HG02588 (cell line): ENCODE results near the gene GALNT17.
"Not testable (repeated sequence)": the region's sequence is repeated elsewhere in the genome, so short reads cannot be mapped to it uniquely, and the experiment has no call there.

Experiments
- ATAC-seq: cut with Tn5 transposase; IDR thresholded peaks from one replicate; pipeline ENCODE4 v1.9.1; 2021; ENCODE audit warnings: mild to moderate bottlenecking, moderate library complexity; ENCODE audit not compliant: unreplicated experiment

Gene GALNT17

GRCh38 chr7:71543396-71543795 lies 411.5 kb downstream of the GALNT17 start:
- ATAC-seq = no peak

- no peak for ATAC-seq
Measured at GRCh38 chr7:71544816-71545215, 412.9 kb downstream of the GALNT17 start.

- ATAC-seq = no peak
Measured at GRCh38 chr7:71547426-71547825, 415.5 kb downstream of the GALNT17 start.

- no peak for ATAC-seq
Measured at GRCh38 chr7:71548746-71549145, 416.8 kb downstream of the GALNT17 start.

GRCh38 chr7:71553306-71553705 lies 421.4 kb downstream of the GALNT17 start:
- ATAC-seq = no peak

- no peak for ATAC-seq
Measured at GRCh38 chr7:71555758-71556157, 423.8 kb downstream of the GALNT17 start.

- ATAC-seq = no peak
Measured at GRCh38 chr7:71558806-71559613, 427.1 kb downstream of the GALNT17 start.

GRCh38 chr7:71560354-71560995 lies 428.5 kb downstream of the GALNT17 start:
- no peak for ATAC-seq

GRCh38 chr7:71563276-71563675 lies 431.3 kb downstream of the GALNT17 start:
- no peak for ATAC-seq

GRCh38 chr7:71566376-71566775 lies 434.4 kb downstream of the GALNT17 start:
- ATAC-seq = no peak

GRCh38 chr7:71566991-71567390 lies 435.0 kb downstream of the GALNT17 start:
- ATAC-seq = no peak

GRCh38 chr7:71574153-71574860 lies 442.4 kb downstream of the GALNT17 start:
- no peak for ATAC-seq

GRCh38 chr7:71580027-71580426 lies 448.1 kb downstream of the GALNT17 start:
- no peak for ATAC-seq

GRCh38 chr7:71584256-71584655 lies 452.3 kb downstream of the GALNT17 start:
- no peak for ATAC-seq

- no peak for ATAC-seq
Measured at GRCh38 chr7:71591876-71592275, 459.9 kb downstream of the GALNT17 start.

- ATAC-seq = not testable (repeated sequence)
Measured at GRCh38 chr7:71592388-71592787, 460.4 kb downstream of the GALNT17 start.

- ATAC-seq = no peak
Measured at GRCh38 chr7:71594736-71595135, 462.8 kb downstream of the GALNT17 start.

GRCh38 chr7:71595176-71595575 lies 463.2 kb downstream of the GALNT17 start:
- ATAC-seq = no peak

- no peak for ATAC-seq
Measured at GRCh38 chr7:71598553-71598952, 466.6 kb downstream of the GALNT17 start.

- ATAC-seq = no peak
Measured at GRCh38 chr7:71601851-71602250, 469.9 kb downstream of the GALNT17 start.

GRCh38 chr7:71604818-71605414 lies 473.0 kb downstream of the GALNT17 start:
- ATAC-seq = no peak
